Stimulated activated CD8-positive, alpha-beta memory T cell treated with anti-CD3 and anti-CD28 coated beads, Interleukin-7, amount 100 ng/mL, for 1 hour (primary cell): Measurements from ENCODE around the gene HIC2.
"Not testable (repeated sequence)": the region's sequence is repeated elsewhere in the genome, so short reads cannot be mapped to it uniquely, and the experiment has no call there.

Source experiments
- DNase-seq, 2 donors: peaks; one replicate each; pipeline ENCODE4 v3.0.0-alpha.2; 2020; ENCODE audit warnings: low read depth in 2 of 2

The HIC2 gene

GRCh38 chr22:21434378-21435233 is 17.4 kb downstream of the HIC2 start:
- DNase-seq, result not testable (repeated sequence)

DNA sequence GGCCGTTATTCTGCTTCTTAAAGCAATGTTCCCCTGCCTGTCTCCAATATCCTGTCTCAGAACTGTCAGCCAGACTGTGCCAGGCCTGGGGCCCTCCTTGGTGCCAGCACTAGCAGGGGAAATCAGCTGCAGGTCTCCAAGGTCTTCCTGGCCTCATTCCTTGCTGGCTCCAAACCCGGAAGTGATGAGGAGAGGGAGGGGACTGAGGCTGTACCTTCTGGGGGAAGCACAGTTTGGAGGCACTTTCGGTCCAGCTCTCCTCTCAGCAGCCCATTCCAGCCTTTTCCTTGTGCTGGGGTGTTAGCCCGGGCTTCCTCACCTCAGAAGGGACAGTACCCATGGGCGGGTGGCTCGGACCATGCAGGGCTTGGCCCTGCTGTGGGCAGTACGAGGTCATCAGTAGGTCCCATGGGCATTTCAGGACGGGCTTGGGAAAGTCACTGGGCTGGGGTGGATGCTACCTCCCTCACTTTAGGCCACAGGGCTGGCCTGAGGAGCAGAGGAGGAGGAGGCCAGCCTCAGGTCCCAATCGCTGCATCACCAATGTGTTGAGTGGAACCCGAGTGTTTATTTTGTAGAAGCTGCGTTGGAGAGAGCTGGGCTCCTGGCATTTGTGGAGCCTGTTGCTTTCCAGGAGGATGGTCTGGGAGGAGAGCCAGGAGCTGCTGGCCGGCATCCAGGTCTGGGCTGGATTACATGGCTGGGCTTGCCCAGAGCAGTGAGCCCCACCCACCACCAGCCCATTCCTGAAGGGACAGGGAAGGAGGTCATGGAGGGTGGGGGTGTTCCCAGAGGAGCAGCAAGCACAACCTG is 19.0 kb downstream of the HIC2 start:
- DNase-seq, result not testable (repeated sequence)

DNA sequence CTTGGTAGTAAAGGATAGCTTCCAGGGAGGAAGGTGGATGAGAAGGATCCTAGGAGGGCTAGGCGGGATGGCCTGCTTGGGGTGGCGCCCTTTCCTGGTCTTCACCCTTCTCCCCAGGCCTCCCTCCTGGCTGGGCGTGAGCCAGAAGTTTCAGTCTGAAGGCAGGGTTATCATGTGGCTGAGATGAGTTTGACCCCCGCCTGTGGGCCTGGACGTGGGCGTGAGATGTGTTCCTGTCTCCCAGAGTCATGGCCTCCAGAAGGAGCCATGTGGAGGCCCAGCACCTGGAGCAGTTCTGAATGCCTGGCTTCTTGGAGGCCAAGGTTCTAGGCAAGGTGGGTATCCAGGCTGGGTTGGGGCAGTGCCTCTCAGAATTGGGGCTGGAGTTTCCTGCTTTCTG is 20.8 kb downstream of the HIC2 start:
- not testable (repeated sequence) for DNase-seq

- not testable (repeated sequence) for DNase-seq
Observed at GRCh38 chr22:21440018-21440636, 23.0 kb downstream of the HIC2 start.

DNA sequence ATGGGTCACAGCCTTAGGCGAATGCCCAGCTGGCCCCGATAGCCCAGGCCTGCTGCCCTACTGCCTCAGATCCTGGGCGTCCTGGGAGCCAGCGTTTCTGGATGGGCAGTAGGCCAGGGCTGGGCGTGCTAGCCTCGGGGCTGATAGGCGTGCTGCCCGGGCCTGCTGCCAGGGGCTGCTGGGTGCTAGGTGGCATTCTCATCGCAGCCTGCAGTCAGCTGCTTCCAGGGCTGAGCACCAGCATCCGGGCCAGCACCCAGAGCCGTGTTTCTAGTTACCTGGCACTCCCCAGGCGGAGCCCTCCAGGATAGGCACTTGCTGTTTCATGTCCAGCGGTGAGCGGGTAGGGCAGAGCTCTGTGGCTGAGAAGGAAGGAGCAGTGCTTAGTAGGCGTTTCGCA is 23.5 kb downstream of the HIC2 start:
- DNase-seq, result not testable (repeated sequence)

DNA sequence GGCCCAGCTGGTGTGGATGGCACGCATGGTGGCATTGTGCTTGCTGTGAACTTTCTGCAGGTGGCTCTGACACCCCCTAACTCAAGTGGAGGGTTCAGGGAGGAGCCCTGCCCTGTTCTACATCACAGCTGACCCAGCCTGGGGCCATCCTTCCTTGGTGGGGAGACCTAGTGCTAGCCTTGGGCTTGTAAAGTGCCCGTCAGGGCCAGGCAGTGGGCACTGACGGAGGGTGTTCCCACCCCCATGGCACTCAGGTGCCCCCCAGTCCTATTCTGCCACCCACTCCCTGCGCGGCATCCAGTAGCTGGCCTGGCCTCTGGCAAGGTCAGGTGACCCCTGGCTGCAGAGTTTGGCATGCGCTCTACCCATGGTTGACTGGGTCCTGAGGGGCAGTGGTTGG is 24.0 kb downstream of the HIC2 start:
- not testable (repeated sequence) for DNase-seq

DNA sequence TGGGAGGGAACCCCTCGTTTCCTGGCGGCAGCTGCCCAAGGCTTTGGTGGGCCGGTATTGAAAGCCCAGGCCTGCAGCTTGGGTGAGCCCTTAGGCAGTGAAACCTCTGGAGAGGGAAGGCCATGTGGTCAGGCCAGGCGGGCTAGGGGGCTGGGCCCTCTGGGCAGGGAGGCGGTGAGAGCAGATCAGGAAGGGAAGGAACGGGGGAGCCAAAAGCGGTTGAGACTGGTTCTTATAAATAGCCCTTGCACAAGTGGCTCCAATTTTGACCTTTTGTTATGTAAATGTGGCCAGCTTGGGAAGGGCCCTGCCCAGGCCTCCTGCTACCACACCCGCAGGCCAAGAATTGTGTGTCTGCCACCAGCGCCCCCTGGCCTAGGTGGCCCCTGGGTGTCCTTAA is 25.0 kb downstream of the HIC2 start:
- DNase-seq, result not testable (repeated sequence)

DNA sequence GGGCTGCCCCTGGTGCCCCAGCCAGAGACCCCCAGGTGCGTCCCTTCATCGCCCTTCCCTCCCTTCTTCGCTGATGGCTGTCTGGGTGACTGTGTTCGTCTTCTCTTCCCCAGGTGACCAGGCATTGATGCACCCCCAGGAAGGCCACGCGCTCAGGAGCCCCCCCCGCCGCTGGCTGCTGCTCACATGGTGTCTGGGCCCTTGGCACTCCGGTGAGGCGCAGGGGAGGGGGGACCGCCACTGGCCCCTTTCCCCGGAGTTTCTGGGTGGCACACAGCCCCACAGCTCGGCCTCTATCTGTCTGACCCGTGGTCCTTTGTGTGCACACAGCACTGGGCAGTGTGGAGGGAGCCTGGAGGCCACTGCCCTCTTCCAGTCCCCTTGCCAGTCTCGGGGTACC is 25.5 kb downstream of the HIC2 start:
- not testable (repeated sequence) for DNase-seq

DNA sequence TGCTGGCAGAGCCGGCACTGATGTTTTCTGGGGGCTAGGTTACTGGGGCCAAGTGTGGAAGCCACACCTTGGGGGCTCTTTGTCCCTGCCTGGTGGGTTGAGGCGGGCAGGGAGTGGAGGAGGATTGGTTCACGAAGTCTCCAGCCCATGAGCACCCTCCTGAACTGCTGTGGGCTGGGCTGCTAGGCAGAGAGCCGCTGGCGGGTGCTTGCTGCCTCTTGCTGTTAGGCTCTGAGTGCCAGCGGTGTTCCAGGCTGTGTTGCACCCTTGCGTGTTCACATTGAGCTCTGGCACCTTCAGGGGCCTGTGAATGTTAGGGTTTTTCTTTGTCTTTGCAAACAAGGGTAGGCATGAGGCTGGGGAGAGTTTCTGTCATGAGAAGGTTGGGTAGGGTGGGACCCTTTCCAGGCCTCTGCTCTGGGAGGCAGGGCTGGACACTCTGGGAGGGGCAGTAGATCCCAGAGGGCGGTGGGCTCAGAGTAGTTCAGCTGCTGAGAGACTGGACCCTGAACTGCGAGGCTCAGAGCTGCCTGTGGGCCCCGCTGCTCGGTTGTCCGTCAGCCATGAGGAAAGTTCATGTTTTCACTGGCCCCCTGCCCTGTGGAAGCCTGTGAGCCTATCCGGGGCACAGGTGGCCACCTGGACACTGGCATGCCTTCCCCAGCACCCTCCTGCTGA is 26.0 kb downstream of the HIC2 start:
- DNase-seq, result no peak

DNA sequence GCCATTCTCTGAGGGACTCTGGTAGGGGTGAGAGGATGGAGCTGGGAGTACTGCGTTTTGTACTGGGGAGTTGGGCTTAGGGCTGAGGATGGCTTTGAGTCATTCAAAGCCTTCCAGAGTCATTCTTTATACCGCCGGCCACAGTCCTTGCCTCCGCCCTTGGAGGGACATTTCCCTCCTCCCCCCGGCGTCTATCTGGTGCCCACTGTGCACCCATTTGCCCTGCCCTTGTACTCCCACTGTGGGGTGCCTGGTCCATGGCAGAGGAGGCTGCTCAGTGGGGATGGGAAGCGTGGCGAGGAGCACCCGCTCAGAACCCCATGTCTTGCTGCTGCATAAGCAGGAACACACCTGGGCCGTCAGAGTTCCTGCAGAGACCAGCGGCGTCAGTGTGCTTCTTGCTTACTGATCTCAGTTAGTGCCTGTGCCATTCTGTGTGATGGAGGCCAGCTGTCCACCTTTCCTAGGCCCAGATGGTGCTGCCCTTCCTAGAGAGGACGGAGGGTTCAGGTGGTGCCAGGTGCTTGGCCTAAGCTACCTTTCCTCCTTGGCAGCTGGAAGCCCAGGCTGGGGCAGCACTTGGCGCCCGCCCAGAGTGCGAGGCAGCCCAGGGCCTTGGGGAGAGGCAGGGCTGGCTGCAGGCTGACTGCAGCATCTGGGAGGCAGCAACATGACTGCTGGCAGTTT is 26.7 kb downstream of the HIC2 start:
- DNase-seq, result no peak

DNA sequence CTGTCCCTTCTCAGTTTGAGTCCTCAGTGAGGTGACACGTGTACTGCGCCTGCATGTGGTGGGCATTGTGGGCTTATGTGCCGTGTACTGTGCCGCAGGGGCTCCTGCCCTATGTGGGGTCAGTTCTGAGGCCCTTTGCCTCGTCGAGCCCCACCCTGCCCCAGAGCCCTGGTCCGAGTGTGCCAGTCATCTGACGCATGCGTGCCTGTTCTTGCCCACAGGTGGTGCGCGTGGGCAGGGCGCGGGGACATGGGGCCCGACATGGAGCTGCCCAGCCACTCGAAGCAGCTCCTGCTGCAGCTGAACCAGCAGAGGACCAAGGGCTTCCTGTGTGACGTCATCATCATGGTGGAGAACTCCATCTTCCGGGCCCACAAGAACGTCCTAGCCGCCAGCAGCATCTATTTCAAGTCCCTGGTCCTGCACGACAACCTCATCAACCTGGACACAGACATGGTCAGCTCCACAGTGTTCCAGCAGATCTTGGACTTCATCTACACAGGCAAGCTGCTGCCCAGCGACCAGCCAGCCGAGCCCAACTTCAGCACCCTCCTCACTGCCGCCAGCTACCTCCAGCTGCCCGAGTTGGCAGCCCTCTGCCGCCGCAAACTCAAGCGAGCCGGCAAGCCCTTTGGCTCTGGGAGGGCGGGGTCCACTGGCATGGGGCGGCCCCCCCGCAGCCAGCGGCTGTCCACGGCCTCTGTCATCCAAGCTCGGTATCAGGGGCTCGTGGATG is 27.7 kb downstream of the HIC2 start:
- DNase-seq, result no peak

- no peak for DNase-seq
Observed at GRCh38 chr22:21445437-21446127, 28.4 kb downstream of the HIC2 start.

GRCh38 chr22:21446128-21446826 is 29.1 kb downstream of the HIC2 start:
- no peak for DNase-seq

DNA sequence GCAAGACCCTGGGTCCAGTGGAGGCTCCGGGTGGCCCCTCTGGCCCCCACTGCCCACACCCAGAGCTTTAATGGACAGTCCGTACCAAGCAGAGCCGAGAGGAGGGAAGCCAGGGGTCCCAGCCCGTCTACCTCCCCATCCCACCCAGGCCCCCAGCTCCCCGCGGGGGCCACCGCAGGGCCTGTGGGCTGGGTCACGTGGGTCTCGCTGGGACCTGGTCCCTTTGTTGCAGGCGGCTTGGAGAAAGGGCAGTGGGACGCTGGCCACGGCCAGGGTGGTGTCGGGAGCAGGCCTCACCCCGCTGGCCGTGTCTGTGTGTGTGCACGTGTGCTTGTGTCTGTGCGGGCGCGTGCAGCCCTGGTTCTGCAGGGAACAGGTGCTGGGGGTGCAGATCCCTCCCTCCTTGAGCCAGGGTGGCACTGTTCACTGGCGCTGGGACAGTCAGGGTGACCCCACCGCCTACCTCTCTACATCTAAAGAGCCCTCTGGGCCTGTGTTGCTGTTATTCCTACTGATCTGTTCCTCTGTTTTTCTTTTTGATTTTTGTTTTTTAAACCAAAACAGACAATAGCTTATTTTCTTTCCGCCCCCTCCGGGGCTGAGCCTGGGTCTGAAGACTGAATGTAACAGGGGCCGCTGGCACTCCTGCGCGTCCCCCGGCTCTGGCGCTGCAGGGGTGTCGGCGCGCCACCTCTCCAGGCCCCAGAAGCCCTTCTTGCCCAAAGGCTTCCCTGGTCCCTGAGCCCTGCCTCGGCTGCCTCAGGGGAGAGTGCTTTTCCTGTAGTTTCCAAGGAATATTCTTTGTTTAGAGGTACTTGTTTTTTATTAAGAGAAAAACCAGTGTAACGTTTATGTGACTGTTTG is 29.9 kb downstream of the HIC2 start:
- no peak for DNase-seq

DNA sequence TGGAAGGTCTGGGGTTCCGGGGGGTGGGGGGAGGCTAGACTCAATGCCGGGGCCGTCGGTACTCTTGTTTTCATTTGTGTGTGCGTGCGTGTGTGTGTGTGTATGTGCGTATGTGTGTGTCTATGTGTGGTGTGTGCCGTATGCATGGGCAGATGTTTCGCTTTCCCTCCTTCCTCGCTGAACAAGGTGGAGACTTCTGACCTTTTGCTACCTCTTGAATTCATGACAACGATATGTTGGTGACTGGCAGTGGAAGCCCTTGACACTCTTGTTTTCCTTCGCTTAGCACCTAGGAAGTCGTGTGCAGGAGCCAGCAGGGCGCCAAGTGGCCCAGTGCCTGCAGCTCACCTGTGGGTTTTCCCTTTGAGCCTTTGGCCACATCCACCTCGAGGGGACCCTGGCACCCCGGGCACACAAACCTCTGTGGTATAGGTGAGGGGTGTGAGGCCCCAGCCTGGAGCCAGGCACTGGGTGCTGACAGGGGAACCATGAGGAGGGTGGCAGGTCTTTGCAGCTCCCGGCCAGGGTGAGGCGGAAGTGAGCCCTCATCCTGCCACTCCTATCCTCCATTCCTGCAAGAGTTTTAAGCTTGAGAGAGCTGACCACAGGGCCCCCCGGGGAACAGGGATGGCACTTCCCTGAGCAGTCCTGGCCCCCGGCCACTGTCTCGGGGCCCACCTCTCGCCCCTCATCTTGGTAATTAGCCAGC is 30.7 kb downstream of the HIC2 start:
- DNase-seq, result no peak

GRCh38 chr22:21448627-21449416 is 31.7 kb downstream of the HIC2 start:
- no peak for DNase-seq
